Astrocyte (in vitro differentiated cells and primary cell): ENCODE measurements around the gene WHRN.

Source experiments
- CTCF ChIP-seq: IDR thresholded peaks from 2 replicates; pipeline ENCODE4 v1.5.1; 2011; ENCODE audit warnings: low read depth, mild to moderate bottlenecking, inconsistent platforms, low read length, moderate library complexity; ENCODE audit not compliant: insufficient read depth
- EZH2 ChIP-seq: IDR thresholded peaks from 2 replicates; pipeline ENCODE4 v1.6.1; 2012; ENCODE audit warnings: mild to moderate bottlenecking, low read length, inconsistent platforms; ENCODE audit not compliant: insufficient read depth

- TF ChIP-seq CTCF (no peak), EZH2 (no peak)
Measured at GRCh38 chr9:114497236-114497635, 8.0 kb downstream of the WHRN start.
